ENCODE data around the gene SH3PXD2B.

- TF ChIP-seq RFX5 (IDR thresholded peaks at IDR 0.05; ENCODE audit: low read depth, low read length) (no peak), POLR2A (IDR thresholded peaks at IDR 0.05; ENCODE audit: low read depth, low read length) (no peak), CREB1 (IDR thresholded peaks at IDR 0.05; ENCODE audit: low read depth) (no peak), PBX3 (IDR thresholded peaks at IDR 0.05; ENCODE audit: insufficient replicate concordance, low read depth, low read length) (no peak), JUNB (IDR thresholded peaks at IDR 0.05) (no peak), EP300 (IDR thresholded peaks at IDR 0.05; ENCODE audit: borderline replicate concordance in 1 of 2, control insufficient read depth in 1 of 2, low read depth in 2 of 2, low read length in 2 of 2) (no peak), SMC3 (IDR thresholded peaks at IDR 0.05; ENCODE audit: borderline replicate concordance, low read length) (no peak), BRCA1 (IDR thresholded peaks at IDR 0.05; ENCODE audit: low read depth, low read length) (no peak), USF2 (IDR thresholded peaks at IDR 0.05; ENCODE audit: borderline replicate concordance, low read depth, low read length) (no peak), CHD4 (IDR thresholded peaks at IDR 0.05) (no peak), NFXL1 (IDR thresholded peaks at IDR 0.05; ENCODE audit: borderline replicate concordance) (no peak), BCLAF1 (IDR thresholded peaks at IDR 0.05) (no peak), CTCF (IDR thresholded peaks at IDR 0.05 in 2 of 3, conservative IDR thresholded peaks at IDR 0.05 in 1 of 3; ENCODE audit: control insufficient read depth in 2 of 3, extremely low read depth in 1 of 3, insufficient read depth in 1 of 3, low read depth in 3 of 3, low read length in 3 of 3) (no peak), NFIC (IDR thresholded peaks at IDR 0.05; ENCODE audit: low read depth, low read length) (no peak)
These were observed 9.5 kb downstream of the SH3PXD2B start for GRCh38 chr5:172444626-172445365.

Measured in GM12878 (cell line).